Heart left ventricle (tissue), 16 donors: ENCODE measurements around the gene ETV6. TPM values are rescaled to one million over a fixed set of nuclear protein-coding genes. Genes with fewer than 3 reads are reported as not detected.
A peak's percentile ranks its signal among the peaks of the same experiment; 100 is the strongest.

Source experiments
- ATAC-seq, 4 donors: fragments of 200-7000 bp; cut with Tn5 transposase; one replicate each; pipeline ENCODE4 v1.9.1; 2020 to 2022; ENCODE audit warnings: moderate library complexity in 4 of 4, mild to moderate bottlenecking in 3 of 4, moderate number of reproducible peaks in 1 of 4
- DNase-seq, 5 donors: peaks; one replicate each; pipeline ENCODE4 v3.0.0-alpha.2; 2020
- H3K27ac ChIP-seq, 12 donors: fragments of 200-600 bp; sonication (generic) in 4 of 12; one replicate each; pipeline versions ENCODE4 v1.5.0 to v1.8.0; 2016 to 2022; ENCODE audit warnings: mild to moderate bottlenecking in 2 of 12
- H3K27me3 ChIP-seq, 9 donors: fragments of 200-600 bp; sonication (generic) in 2 of 9; one replicate each; pipeline versions ENCODE4 v1.5.1 to v1.8.0; 2016 to 2022; ENCODE audit warnings: mild to moderate bottlenecking in 3 of 9
- H3K36me3 ChIP-seq, 9 donors: fragments of 200-600 bp; sonication (generic) in 2 of 9; one replicate each; pipeline versions ENCODE4 v1.5.0 to v1.8.0; 2018 to 2022; ENCODE audit warnings: mild to moderate bottlenecking in 2 of 9
- H3K4me1 ChIP-seq, 12 donors: fragments of 200-600 bp; sonication (generic) in 4 of 12; one replicate each; pipeline versions ENCODE4 v1.5.0 to v1.8.0; 2016 to 2022; ENCODE audit warnings: mild to moderate bottlenecking in 3 of 12
- H3K4me3 ChIP-seq, 12 donors: fragments of 200-600 bp; sonication (generic) in 4 of 12; one replicate each; pipeline versions ENCODE4 v1.5.0 to v1.8.0; 2017 to 2022; ENCODE audit warnings: mild to moderate bottlenecking in 9 of 12, moderate library complexity in 4 of 12
- H3K9me3 ChIP-seq, 12 donors: fragments of 200-600 bp; sonication (generic) in 4 of 12; one replicate each; pipeline versions ENCODE4 v1.5.0 to v1.8.0; 2016 to 2022; ENCODE audit warnings: mild to moderate bottlenecking in 1 of 12
- CTCF ChIP-seq, 12 donors: fragments of 200-600 bp; sonication (generic) in 4 of 12; IDR thresholded peaks; one replicate each; pipeline versions ENCODE4 v1.5.0 to v1.8.0; 2018 to 2022; ENCODE audit warnings: antibody characterized with exemption in 12 of 12, mild to moderate bottlenecking in 5 of 12
- POLR2A ChIP-seq, 2 donors: fragments of 450-650 bp; IDR thresholded peaks; one replicate each; pipeline ENCODE4 v1.6.1; 2017; ENCODE audit warnings: antibody characterized with exemption in 2 of 2, mild to moderate bottlenecking in 2 of 2, moderate library complexity in 2 of 2
- WGBS, 4 donors: extraction: QIAGEN DNeasy Blood & Tissue Kit in 2 of 4; methylation state at CpG; one replicate each; pipeline versions ENCODE4 v1.1.5 to v1.1.7; 2013 to 2018; 5-methylcytosine and 5-hydroxymethylcytosine counted together
- intact Hi-C, 10 donors: fragments of 100-400 bp; cut with DNase I; formaldehyde crosslinking; loops; one replicate each; pipeline versions ENCODE4 v1.11.1 to v1.14.2; 2022
- polyA plus RNA-seq, 2 donors: library from polyadenylated mRNA; stranded (reverse); fragments of 200-250 nt; gene quantifications; one replicate each; pipeline ENCODE4 v1.2.3, GENCODE V29; 2013
- total RNA-seq, 9 donors: library from RNA; depleted of rRNA in 2 of 9; stranded (reverse); fragments of >200 nt in 2 of 9; fragmentation: NEBNext Ultra II Directional in 3 of 9; extraction: Animal tissue kit (Norgen Biotek cat#: 25700) in 3 of 9; gene quantifications; one replicate each; pipeline versions ENCODE4 v1.1.0 to v1.2.4, GENCODE V29; 2016 to 2023
- donor health status: ischemic (EF 13 %, LVEDD 7.1; RV severe dilation, severe dysfunction).
- donor health status: healthy with polysubstance abuse.
- donor health status: DM: no; HTN: yes; CAD: no.
- donor health status: DM: no; HTN: no; CAD: no.
- donor health status: ischemic (EF 25% LVEDD 6.9; RV normal size, moderate dysfunction).
- donor health status: ischemic (EF 25% LVEDD 5.7; RV mildly dilated, moderate dysfunction).
- donor health status: healthy.
- donor health status: DM: yes; HTN: yes; CAD: no.
- donor health status: ischemic (EF 35%, LVEDD 5.7; RV mildly dilated, moderate dysfunction).
- donor health status: nonischemic (EF 11% LVEDD 7.7; RV severe dilation, severe dysfunction).
- donor health status: DM: yes; HTN: yes; CAD: no.
- donor health status: PGD.
- donor health status: ischemic (EF 29% LVEDD 5.4; RV normal size, mild dysfunction).
- donor health status: nonischemic (EF 23%, LVEDD 6.1; RV moderate dilation, normal function).

Gene ETV6
- total and polyA plus RNA-seq, 11 donors, result 3.9 to 37.3 (median 12.4) TPM

GRCh38 chr12:11738450-11738849 is 89.0 kb downstream of the ETV6 start:
- 84 to 91% (median 88%) methylated on average over 6 of the region's 6 CpGs for WGBS, 4 donors
- no peak for ATAC-seq
- TF ChIP-seq POLR2A (IDR thresholded peaks at IDR 0.05) (no peak), CTCF (IDR thresholded peaks at IDR 0.05) (no peak)
- intact Hi-C loops, result no loop called here
- no peak overlapping the region for H3K4me3 ChIP-seq
- H3K27ac ChIP-seq, result no peak overlapping the region
- DNase-seq, result no peak
- H3K27me3 ChIP-seq, result no peaks in the 10 kb centered on the region
- H3K4me1 ChIP-seq, result peaks cover 0 to 54% (median 15%) of the 10 kb centered on the region in 12 donors
- H3K36me3 ChIP-seq, result no peaks in the 10 kb centered on the region
- H3K9me3 ChIP-seq, result no peaks in the 10 kb centered on the region

GRCh38 chr12:11739980-11740577 is 90.6 kb downstream of the ETV6 start:
- whole genome bisulfite sequencing, 4 donors, result 56 to 67% (median 58%) methylated on average over 9 of the region's 9 CpGs
- Histone ChIP-seq H3K27me3 (no peaks in the 10 kb centered on the region), H3K9me3 (no peaks in the 10 kb centered on the region), H3K36me3 (no peaks in the 10 kb centered on the region), H3K4me3 (no peak overlapping the region), H3K27ac (peak overlapping the region in 1 of 12 donors; percentile 12), H3K4me1 (peaks cover 0 to 60% (median 20%) of the 10 kb centered on the region in 12 donors)
- no peak for DNase-seq
- TF ChIP-seq POLR2A (IDR thresholded peaks at IDR 0.05) (no peak), CTCF (IDR thresholded peaks at IDR 0.05) (no peak)
- intact Hi-C loops, result no loop called here
- ATAC-seq, result no peak

GRCh38 chr12:11741434-11742092 is 92.1 kb downstream of the ETV6 start:
- intact Hi-C loops, result no loop called here
- no peak overlapping the region for H3K27ac ChIP-seq
- 77 to 89% (median 86%) methylated on average over 4 of the region's 4 CpGs for WGBS, 4 donors
- no peaks in the 10 kb centered on the region for H3K9me3 ChIP-seq
- no peaks in the 10 kb centered on the region for H3K36me3 ChIP-seq
- no peaks in the 10 kb centered on the region for H3K27me3 ChIP-seq
- no peak for ATAC-seq
- no peak for DNase-seq
- H3K4me3 ChIP-seq, result no peak overlapping the region
- peaks cover 0 to 75% (median 22%) of the 10 kb centered on the region in 12 donors for H3K4me1 ChIP-seq
- TF ChIP-seq POLR2A (IDR thresholded peaks at IDR 0.05) (no peak), CTCF (IDR thresholded peaks at IDR 0.05) (no peak)

GRCh38 chr12:11743423-11744409 is 94.2 kb downstream of the ETV6 start:
- intact Hi-C loops, result no loop called here
- no peak for DNase-seq
- ATAC-seq, result no peak
- WGBS, 4 donors, result 79 to 83% (median 83%) methylated on average over 12 of the region's 12 CpGs
- H3K36me3 ChIP-seq, result no peaks in the 10 kb centered on the region
- peak overlapping the region in 1 of 12 donors; percentile 39 for H3K27ac ChIP-seq
- no peak overlapping the region for H3K4me3 ChIP-seq
- no peaks in the 10 kb centered on the region for H3K27me3 ChIP-seq
- no peaks in the 10 kb centered on the region for H3K9me3 ChIP-seq
- peaks cover 0 to 88% (median 20%) of the 10 kb centered on the region in 12 donors for H3K4me1 ChIP-seq
- TF ChIP-seq CTCF (IDR thresholded peaks at IDR 0.05) (no peak), POLR2A (IDR thresholded peaks at IDR 0.05) (no peak)
